HCT116 (cell line): ENCODE results near the gene SLBP. TPM values are rescaled to one million over a fixed set of nuclear protein-coding genes. Genes with fewer than 3 reads are reported as not detected.

ENCODE experiments used
- ATAC-seq: fragments of 200-7000 bp; cut with Tn5 transposase; 2 replicates; pipeline ENCODE4 v1.9.1; 2020; ENCODE audit warnings: mild to moderate bottlenecking, moderate library complexity
- BruUV-seq: library from RNA; stranded (reverse); fragments of 400-500 nt; replicated peaks from 2 replicates; lab custom pipeline; 2021; lab: Mats Ljungman, UMichigan
- CTCF ChIA-PET: fragments of 300-600 bp; sonication (Branson Sonifier 250); formaldehyde crosslinking; loops from one replicate; lab custom pipeline; 2021; ENCODE audit warnings: antibody characterized with exemption; lab: Charles Lee
- POLR2A ChIA-PET: fragments of 300-600, 350-600 bp; sonication (Branson Sonifier 250); formaldehyde crosslinking; loops from one replicate; lab custom pipeline; 2021; ENCODE audit warnings: antibody characterized with exemption; lab: Charles Lee
- RAD21 ChIA-PET, 2 experiments: fragments of 300-600 bp; sonication (Branson Sonifier 250); formaldehyde crosslinking; loops; one replicate each; lab custom pipeline; 2023; ENCODE audit warnings: low total read pairs in 2 of 2; ENCODE audit not compliant: uncharacterized antibody in 2 of 2, unreplicated experiment in 2 of 2, low non-redundant PET in 1 of 2; lab: Charles Lee
- DNase-seq: peaks from one replicate; pipeline ENCODE4 v3.0.0-alpha.2; 2010; ENCODE audit warnings: low read depth, low spot score
- H2AFZ ChIP-seq: fragments of 200-600 bp; shearing (Covaris generic), sonication (generic); 2 replicates; pipeline ENCODE4 v1.6.1; 2017; ENCODE audit warnings: low read depth, mixed run types, mixed read lengths, antibody characterized with exemption, low read length; ENCODE audit not compliant: poor library complexity, severe bottlenecking
- H3K27ac ChIP-seq: 2 replicates; pipeline ENCODE4 v1.5.1; 2012; ENCODE audit warnings: low read depth, low read length
- H3K27me3 ChIP-seq: fragments of 200-600 bp; sonication (generic); 2 replicates; pipeline ENCODE4 v1.6.1; 2016; ENCODE audit warnings: mixed run types, low read length, mixed read lengths; ENCODE audit not compliant: insufficient read depth
- H3K36me3 ChIP-seq, 2 experiments: fragments of 200-500 bp in 1 of 2; fragments of 200-600 bp in 1 of 2; sonication (Bioruptor generic) in 1 of 2; sonication (generic) in 1 of 2; 2 replicates each; pipeline versions ENCODE4 v1.5.1 to v1.6.1; 2014 to 2016; ENCODE audit warnings: low read length in 2 of 2, inconsistent platforms in 1 of 2, mixed read lengths in 1 of 2, mixed run types in 1 of 2; ENCODE audit not compliant: insufficient read depth in 2 of 2, control insufficient read depth in 1 of 2
- H3K4me1 ChIP-seq, 2 experiments: fragments of 200-600 bp in 1 of 2; sonication (generic) in 1 of 2; 2 replicates each; pipeline versions ENCODE4 v1.5.1 to v1.6.1; 2012 to 2017; ENCODE audit warnings: low read length in 2 of 2, inconsistent platforms in 1 of 2, mild to moderate bottlenecking in 1 of 2, mixed read lengths in 1 of 2, mixed run types in 1 of 2, moderate library complexity in 1 of 2; ENCODE audit not compliant: insufficient read depth in 2 of 2, control insufficient read depth in 1 of 2
- H3K4me2 ChIP-seq: fragments of 200-600 bp; sonication (generic); 2 replicates; pipeline ENCODE4 v1.6.1; 2017; ENCODE audit warnings: mixed run types, low read length, mixed read lengths
- H3K4me3 ChIP-seq, 2 experiments: fragments of 200-600 bp in 1 of 2; sonication (generic) in 1 of 2; replicated peaks in 1 of 2; 2 replicates each; pipeline ENCODE4 v1.5.1; 2011 to 2016; ENCODE audit warnings: low read length in 2 of 2, control low read depth in 1 of 2, low read depth in 1 of 2, mild to moderate bottlenecking in 1 of 2, mixed read lengths in 1 of 2, mixed run types in 1 of 2
- H3K79me2 ChIP-seq: fragments of 200-600 bp; sonication (generic); 2 replicates; pipeline ENCODE4 v1.6.1; 2017; ENCODE audit warnings: mild to moderate bottlenecking, mixed run types, low read length, moderate library complexity, mixed read lengths; ENCODE audit not compliant: insufficient read depth
- H3K9ac ChIP-seq: fragments of 200-600 bp; sonication (generic); 2 replicates; pipeline ENCODE4 v1.6.1; 2016; ENCODE audit warnings: low read length, mixed read lengths
- H3K9me2 ChIP-seq: fragments of 200-600 bp; sonication (generic), shearing (Covaris generic); 2 replicates; pipeline ENCODE4 v1.6.1; 2017; ENCODE audit warnings: mixed run types, mild to moderate bottlenecking, moderate library complexity; ENCODE audit not compliant: insufficient read depth
- H3K9me3 ChIP-seq, 2 experiments: fragments of 200-500 bp in 1 of 2; fragments of 200-600 bp in 1 of 2; sonication (Bioruptor generic) in 1 of 2; sonication (generic) in 1 of 2; 2 replicates each; pipeline ENCODE4 v1.6.1; 2014 to 2017; ENCODE audit warnings: low read length in 2 of 2, mixed read lengths in 2 of 2, inconsistent platforms in 1 of 2, low read depth in 1 of 2, mild to moderate bottlenecking in 1 of 2, mixed run types in 1 of 2, moderate library complexity in 1 of 2; ENCODE audit not compliant: control insufficient read depth in 1 of 2, insufficient read depth in 1 of 2
- H4K20me1 ChIP-seq: fragments of 200-600 bp; sonication (generic), shearing (Covaris generic); 2 replicates; pipeline ENCODE4 v1.6.1; 2017; ENCODE audit warnings: mixed run types, mild to moderate bottlenecking, moderate library complexity; ENCODE audit not compliant: insufficient read depth
- CEBPB ChIP-seq: IDR thresholded peaks from 2 replicates; pipeline ENCODE4 v1.6.1; 2012; ENCODE audit warnings: low read depth
- ELF1 ChIP-seq: IDR thresholded peaks from 2 replicates; pipeline ENCODE4 v1.6.1; 2012; ENCODE audit warnings: low read depth, borderline replicate concordance
- SRF ChIP-seq: IDR thresholded peaks from 2 replicates; pipeline ENCODE4 v1.6.1; 2012; ENCODE audit warnings: low read depth
- TCF7L2 ChIP-seq: IDR thresholded peaks from 2 replicates; pipeline ENCODE4 v1.7.0; 2011; ENCODE audit warnings: borderline replicate concordance, inconsistent platforms; ENCODE audit not compliant: insufficient read depth, insufficient read length; ENCODE audit errors: extremely low read depth
- intact Hi-C: fragments of 100-400 bp; cut with micrococcal nuclease; formaldehyde crosslinking; loops from 2 replicates; pipeline ENCODE4 v1.10.0; 2022
- total RNA-seq: library from RNA; stranded (reverse); gene quantifications from one replicate; pipeline ENCODE4 v1.2.1, GENCODE V29; 2021; ENCODE audit not compliant: unreplicated experiment
- TF ChIP-seq, protein P1 (sequence below): IDR thresholded peaks from 2 replicates; pipeline ENCODE4 v1.6.1; 2012
- TF ChIP-seq, protein P2 (sequence below): IDR thresholded peaks from 2 replicates; pipeline ENCODE4 v1.6.1; 2012; ENCODE audit warnings: low read depth
- TF ChIP-seq, protein P3 (sequence below), 3 experiments: fragments of 200-600 bp in 1 of 3; sonication (generic) in 1 of 3; IDR thresholded peaks in 2 of 3; conservative IDR thresholded peaks in 1 of 3; 2 replicates each; pipeline ENCODE4 v1.5.1; 2012 to 2017; ENCODE audit warnings: low read depth in 2 of 3, low read length in 2 of 3, antibody characterized with exemption in 1 of 3, borderline replicate concordance in 1 of 3, control low read depth in 1 of 3, mild to moderate bottlenecking in 1 of 3, mixed read lengths in 1 of 3, mixed run types in 1 of 3, moderate library complexity in 1 of 3; ENCODE audit not compliant: insufficient read depth in 1 of 3

Gene SLBP
- total RNA-seq, 1 experiment from 2014 or later: 101 TPM

DNA sequence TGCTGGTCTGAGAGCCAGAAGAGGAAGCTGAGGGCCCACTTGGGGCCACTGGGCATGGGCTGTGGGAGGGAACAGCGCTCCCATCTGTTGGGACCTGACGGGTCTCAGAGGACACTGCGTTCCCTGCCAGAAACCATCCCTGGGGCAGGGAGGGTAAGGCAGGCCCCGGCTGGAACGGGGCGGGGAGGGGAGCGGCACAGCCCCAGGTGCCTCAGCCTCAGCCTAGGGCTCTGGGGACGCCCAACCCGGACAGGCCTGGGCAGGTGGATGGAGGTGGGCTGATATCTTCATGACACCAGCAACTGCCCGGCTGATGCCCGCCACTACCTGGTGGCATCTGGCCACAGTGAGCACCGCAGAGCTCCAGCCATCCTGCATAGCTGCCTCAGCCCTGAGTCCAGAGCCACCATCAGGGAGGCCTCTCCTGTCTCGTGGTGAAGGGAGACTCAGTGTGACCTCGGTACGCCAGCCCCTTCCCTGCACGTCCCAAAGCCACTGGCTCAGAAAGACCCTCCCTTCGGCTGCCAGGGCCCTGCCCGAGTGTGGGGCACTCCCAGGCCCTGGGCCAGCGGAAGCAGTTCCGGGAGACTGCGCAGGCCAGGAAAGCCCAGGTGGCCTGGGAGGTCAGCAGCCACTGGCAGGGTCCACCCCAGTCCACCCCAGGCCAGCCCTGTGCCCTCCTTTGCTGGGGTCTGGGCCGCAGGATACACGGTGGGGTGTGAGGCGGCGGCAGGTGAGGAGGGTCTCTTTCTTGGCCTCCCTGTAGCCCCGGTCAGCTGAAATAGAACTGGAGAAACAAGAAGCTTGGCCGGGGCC is 46.4 kb upstream of the SLBP start:
- Histone ChIP-seq H4K20me1 (no peaks in the 10 kb centered on the region), H3K9ac (no peak overlapping the region), H3K9me3 (no peaks in the 10 kb centered on the region), H3K4me1 (peaks cover 9 to 11% of the 10 kb centered on the region in 2 experiments), H3K27me3 (no peaks in the 10 kb centered on the region), H3K79me2 (no peaks in the 10 kb centered on the region), H3K36me3 (no peaks in the 10 kb centered on the region), H2AFZ (no peak overlapping the region), H3K9me2 (no peaks in the 10 kb centered on the region), H3K27ac (no peak overlapping the region), H3K4me3 (no peak overlapping the region), H3K4me2 (no peak overlapping the region)
- POLR2A ChIA-PET: no interaction called here
- CTCF ChIA-PET: no interaction called here
- no peak for ATAC-seq
- intact Hi-C loops: no loop called here
- no peak for DNase-seq
- no peak for TF ChIP-seq ELF1
- TF ChIP-seq, protein P1, sequence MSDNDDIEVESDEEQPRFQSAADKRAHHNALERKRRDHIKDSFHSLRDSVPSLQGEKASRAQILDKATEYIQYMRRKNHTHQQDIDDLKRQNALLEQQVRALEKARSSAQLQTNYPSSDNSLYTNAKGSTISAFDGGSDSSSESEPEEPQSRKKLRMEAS: no peak
- TF ChIP-seq, protein P2, sequence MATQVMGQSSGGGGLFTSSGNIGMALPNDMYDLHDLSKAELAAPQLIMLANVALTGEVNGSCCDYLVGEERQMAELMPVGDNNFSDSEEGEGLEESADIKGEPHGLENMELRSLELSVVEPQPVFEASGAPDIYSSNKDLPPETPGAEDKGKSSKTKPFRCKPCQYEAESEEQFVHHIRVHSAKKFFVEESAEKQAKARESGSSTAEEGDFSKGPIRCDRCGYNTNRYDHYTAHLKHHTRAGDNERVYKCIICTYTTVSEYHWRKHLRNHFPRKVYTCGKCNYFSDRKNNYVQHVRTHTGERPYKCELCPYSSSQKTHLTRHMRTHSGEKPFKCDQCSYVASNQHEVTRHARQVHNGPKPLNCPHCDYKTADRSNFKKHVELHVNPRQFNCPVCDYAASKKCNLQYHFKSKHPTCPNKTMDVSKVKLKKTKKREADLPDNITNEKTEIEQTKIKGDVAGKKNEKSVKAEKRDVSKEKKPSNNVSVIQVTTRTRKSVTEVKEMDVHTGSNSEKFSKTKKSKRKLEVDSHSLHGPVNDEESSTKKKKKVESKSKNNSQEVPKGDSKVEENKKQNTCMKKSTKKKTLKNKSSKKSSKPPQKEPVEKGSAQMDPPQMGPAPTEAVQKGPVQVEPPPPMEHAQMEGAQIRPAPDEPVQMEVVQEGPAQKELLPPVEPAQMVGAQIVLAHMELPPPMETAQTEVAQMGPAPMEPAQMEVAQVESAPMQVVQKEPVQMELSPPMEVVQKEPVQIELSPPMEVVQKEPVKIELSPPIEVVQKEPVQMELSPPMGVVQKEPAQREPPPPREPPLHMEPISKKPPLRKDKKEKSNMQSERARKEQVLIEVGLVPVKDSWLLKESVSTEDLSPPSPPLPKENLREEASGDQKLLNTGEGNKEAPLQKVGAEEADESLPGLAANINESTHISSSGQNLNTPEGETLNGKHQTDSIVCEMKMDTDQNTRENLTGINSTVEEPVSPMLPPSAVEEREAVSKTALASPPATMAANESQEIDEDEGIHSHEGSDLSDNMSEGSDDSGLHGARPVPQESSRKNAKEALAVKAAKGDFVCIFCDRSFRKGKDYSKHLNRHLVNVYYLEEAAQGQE: no peak
- RAD21 ChIA-PET: no interaction called here
- no TSS peak for BruUV-seq

DNA sequence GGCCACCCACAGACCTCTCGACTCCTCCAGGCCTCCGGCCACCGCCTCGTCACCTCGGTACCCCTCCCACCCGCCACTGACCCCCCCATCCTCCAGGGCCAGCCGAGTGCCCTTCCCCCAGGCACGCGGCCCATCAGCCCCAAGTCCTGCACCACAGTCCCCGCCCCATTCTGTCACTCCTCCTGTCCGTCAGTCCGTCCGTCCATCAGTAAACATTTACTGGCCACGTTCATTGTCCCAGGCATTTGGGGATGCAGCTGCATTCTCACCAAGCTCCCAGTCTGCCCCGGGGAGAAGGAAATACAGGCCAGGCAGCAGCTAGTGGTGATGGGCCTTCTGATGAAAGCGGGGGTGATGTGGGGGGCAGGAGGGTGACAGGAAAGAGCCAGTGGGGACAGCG is 45.7 kb upstream of the SLBP start:
- ATAC-seq (no peak), DNase-seq (no peak)
- TF ChIP-seq, protein P2: no peak
- TF ChIP-seq CEBPB: no peak
- TF ChIP-seq TCF7L2: no peak
- TF ChIP-seq, protein P3, sequence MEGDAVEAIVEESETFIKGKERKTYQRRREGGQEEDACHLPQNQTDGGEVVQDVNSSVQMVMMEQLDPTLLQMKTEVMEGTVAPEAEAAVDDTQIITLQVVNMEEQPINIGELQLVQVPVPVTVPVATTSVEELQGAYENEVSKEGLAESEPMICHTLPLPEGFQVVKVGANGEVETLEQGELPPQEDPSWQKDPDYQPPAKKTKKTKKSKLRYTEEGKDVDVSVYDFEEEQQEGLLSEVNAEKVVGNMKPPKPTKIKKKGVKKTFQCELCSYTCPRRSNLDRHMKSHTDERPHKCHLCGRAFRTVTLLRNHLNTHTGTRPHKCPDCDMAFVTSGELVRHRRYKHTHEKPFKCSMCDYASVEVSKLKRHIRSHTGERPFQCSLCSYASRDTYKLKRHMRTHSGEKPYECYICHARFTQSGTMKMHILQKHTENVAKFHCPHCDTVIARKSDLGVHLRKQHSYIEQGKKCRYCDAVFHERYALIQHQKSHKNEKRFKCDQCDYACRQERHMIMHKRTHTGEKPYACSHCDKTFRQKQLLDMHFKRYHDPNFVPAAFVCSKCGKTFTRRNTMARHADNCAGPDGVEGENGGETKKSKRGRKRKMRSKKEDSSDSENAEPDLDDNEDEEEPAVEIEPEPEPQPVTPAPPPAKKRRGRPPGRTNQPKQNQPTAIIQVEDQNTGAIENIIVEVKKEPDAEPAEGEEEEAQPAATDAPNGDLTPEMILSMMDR (IDR thresholded peaks at IDR 0.05 in 2 of 3, conservative IDR thresholded peaks at IDR 0.05 in 1 of 3; ENCODE audit: borderline replicate concordance in 1 of 3, insufficient read depth in 1 of 3, low read depth in 2 of 3, low read length in 2 of 3): no peak
- no peak for TF ChIP-seq SRF
- no peak overlapping the region for H3K4me3 ChIP-seq
- no peaks in the 10 kb centered on the region for H3K36me3 ChIP-seq
- no peaks in the 10 kb centered on the region for H3K9me3 ChIP-seq
- no peaks in the 10 kb centered on the region for H3K9me2 ChIP-seq
- BruUV-seq: no TSS peak
- no peaks in the 10 kb centered on the region for H3K79me2 ChIP-seq
- H4K20me1 ChIP-seq: no peaks in the 10 kb centered on the region
- RAD21 ChIA-PET: no interaction called here
- H3K4me1 ChIP-seq: peaks cover 4 to 6% of the 10 kb centered on the region in 2 experiments; a peak in 3 of 4 replicates
- no peaks in the 10 kb centered on the region for H3K27me3 ChIP-seq
- no peak overlapping the region for H2AFZ ChIP-seq
- H3K4me2 ChIP-seq: no peak overlapping the region
- H3K9ac ChIP-seq: no peak overlapping the region
- POLR2A ChIA-PET: no interaction called here
- intact Hi-C loops: no loop called here
- CTCF ChIA-PET: interaction anchor here (1.1 kb wide), 1 partner anchor 10 kb away, joined by 4 read pairs; no protein-coding TSS in a partner anchor
- H3K27ac ChIP-seq: no peak overlapping the region
